Adrenal gland (tissue), 12 donors: ENCODE measurements around the gene DOCK1. TPM values are rescaled to one million over a fixed set of nuclear protein-coding genes. Genes with fewer than 3 reads are reported as not detected.

Experiments used
- DNase-seq, 7 donors: peaks; one replicate each; pipeline ENCODE4 v3.0.0-alpha.2; 2019 to 2020
- H3K27ac ChIP-seq, 5 donors: fragments of 200-600 bp; sonication (generic) in 4 of 5; 1 replicate in 3 of 5; 2 replicates in 2 of 5; pipeline versions ENCODE4 v1.5.1 to v1.8.0; 2016 to 2020; ENCODE audit warnings: mild to moderate bottlenecking in 1 of 5
- H3K27me3 ChIP-seq: fragments of 200-600 bp; 2 replicates; pipeline ENCODE4 v1.8.0; 2021
- H3K36me3 ChIP-seq, 2 donors: fragments of 200-600 bp; replicated peaks in 1 of 2; 1 replicate in 1 of 2; 2 replicates in 1 of 2; pipeline versions ENCODE4 v1.5.1 to v1.8.0; 2018 to 2022
- H3K4me1 ChIP-seq, 2 donors: fragments of 200-600 bp; replicated peaks in 1 of 2; 1 replicate in 1 of 2; 2 replicates in 1 of 2; pipeline versions ENCODE4 v1.5.1 to v1.8.0; 2018 to 2021
- H3K4me3 ChIP-seq, 4 donors: fragments of 200-600 bp; sonication (generic) in 3 of 4; one replicate each; pipeline ENCODE4 v1.5.1; 2016 to 2018
- H3K9me3 ChIP-seq, 3 donors: fragments of 200-600 bp; sonication (generic) in 1 of 3; replicated peaks in 1 of 3; 1 replicate in 2 of 3; 2 replicates in 1 of 3; pipeline versions ENCODE4 v1.5.1 to v1.8.0; 2016 to 2021
- CTCF ChIP-seq, 6 experiments: fragments of 450-650 bp in 4 of 6; fragments of 200-600 bp in 2 of 6; sonication (generic) in 1 of 6; IDR thresholded peaks; 1 replicate in 5 of 6; 2 replicates in 1 of 6; pipeline versions ENCODE4 v1.5.1 to v1.8.0; 2016 to 2021; ENCODE audit warnings: antibody characterized with exemption in 6 of 6, mild to moderate bottlenecking in 2 of 6, moderate library complexity in 1 of 6
- POLR2A ChIP-seq, 2 donors: fragments of 450-650 bp; IDR thresholded peaks; one replicate each; pipeline ENCODE4 v1.6.1; 2017; ENCODE audit warnings: antibody characterized with exemption in 2 of 2, mild to moderate bottlenecking in 2 of 2, moderate library complexity in 1 of 2
- WGBS, 4 donors: extraction: QIAGEN DNeasy Blood & Tissue Kit in 2 of 4; methylation state at CpG; one replicate each; pipeline versions ENCODE4 v1.1.5 to v1.1.7; 2013 to 2017; 5-methylcytosine and 5-hydroxymethylcytosine counted together
- intact Hi-C, 2 donors: fragments of 100-400 bp; cut with DNase I; formaldehyde crosslinking; loops; one replicate each; pipeline versions ENCODE4 v1.14.1 to v1.15.0; 2022 to 2023
- polyA plus RNA-seq, 3 donors: library from polyadenylated mRNA; stranded (reverse); fragments of 200-250 nt in 2 of 3; fragments of 350-450 nt in 1 of 3; fragmentation: Illumina TruSeq in 1 of 3; extraction: RNeasy Lipid Tissue Mini Kit (QIAGEN cat#74804) in 1 of 3; gene quantifications; one replicate each; pipeline ENCODE4 v1.2.3, GENCODE V29; 2013 to 2014
- total RNA-seq, 9 donors: library from RNA; depleted of rRNA in 4 of 9; stranded (reverse); fragments of >200 nt in 4 of 9; fragments of 120-200 nt in 1 of 9; fragmentation: NEBNext Ultra II Directional in 1 of 9; extraction: Animal tissue kit (Norgen Biotek cat#: 25700) in 1 of 9; gene quantifications; one replicate each; pipeline versions ENCODE4 v1.1.0 to v1.2.4, GENCODE V29; 2013 to 2023
- donor health status: healthy with polysubstance abuse.
- donor health status: Bipolar disorder and iron deficiency.
- donor health status: DM: yes; HTN: yes; CAD: no.
- donor health status: DM: no; HTN: no; CAD: no.
- donor health status: DM: no; HTN: no; CAD: no.
- donor health status: DM: yes; HTN: yes; CAD: no.

Gene DOCK1
- total and polyA plus RNA-seq, 12 donors: 8.1 to 30.4 (median 21.6) TPM

DNA sequence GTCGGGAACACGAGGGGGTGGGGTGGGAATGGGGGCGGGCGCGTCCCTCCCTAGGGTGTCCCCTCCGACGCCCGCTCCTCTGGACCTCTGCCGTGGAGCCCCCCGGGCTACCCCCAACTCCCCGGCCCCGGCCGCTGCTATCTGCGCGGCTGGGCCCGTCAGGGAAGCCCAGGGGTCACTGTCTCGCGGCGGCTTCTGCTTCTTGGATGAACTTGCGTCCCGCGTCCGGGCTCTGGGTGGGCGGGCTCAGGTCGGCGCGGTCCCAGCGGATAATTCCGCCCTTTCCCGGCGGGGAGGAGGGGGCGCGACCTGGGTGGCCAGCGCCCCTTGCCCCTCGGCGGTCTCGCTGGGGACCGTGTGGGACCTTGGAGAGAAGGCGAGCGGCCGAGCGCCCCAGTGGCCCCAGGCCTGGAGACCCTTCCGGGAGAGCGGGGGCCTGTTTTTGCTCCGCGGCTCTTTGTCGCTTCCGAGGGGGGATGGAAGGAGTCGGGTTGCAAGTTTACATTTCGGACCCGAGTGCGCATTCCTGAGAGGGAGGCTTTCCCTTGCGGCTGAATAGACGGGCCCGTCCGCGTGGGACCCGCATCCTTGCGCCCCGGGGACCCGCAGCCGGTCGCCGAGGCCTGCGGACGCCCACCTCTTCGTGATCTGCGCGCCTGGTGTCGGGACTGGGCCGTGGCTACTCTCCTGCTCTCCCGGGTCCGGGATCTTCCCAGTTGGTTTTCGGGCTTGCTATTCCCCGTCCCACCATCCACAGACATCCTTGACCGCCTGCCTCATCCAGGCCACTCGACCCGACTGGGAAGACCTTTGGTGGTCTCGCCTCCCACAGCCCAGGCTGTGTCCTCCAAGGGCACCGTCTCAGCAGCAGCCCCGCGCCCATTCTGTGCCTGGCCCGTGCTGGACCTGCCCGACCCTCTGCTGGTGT lies 812 bp downstream of the DOCK1 start:
- H3K4me1 ChIP-seq: peaks cover 0 to 7% of the 10 kb centered on the region in 2 donors
- intact Hi-C loops: no loop called here
- peak in 3 of 7 donors; percentile 32 to 39 (median 36) for DNase-seq
- peak overlapping the region in 2 of 4 donors; percentile 44 to 98 for H3K4me3 ChIP-seq
- no peaks in the 10 kb centered on the region for H3K36me3 ChIP-seq
- no peaks in the 10 kb centered on the region for H3K27me3 ChIP-seq
- H3K27ac ChIP-seq: peak overlapping the region in 2 of 5 donors; percentile 59 to 90
- no peak for TF ChIP-seq POLR2A (IDR thresholded peaks at IDR 0.05)
- TF ChIP-seq CTCF (IDR thresholded peaks at IDR 0.05): no peak
- 20 to 71% (median 34%) methylated on average over 15 to 84 of the region's 84 CpGs for WGBS, 4 donors
- H3K9me3 ChIP-seq: no peaks in the 10 kb centered on the region

- intact Hi-C loops: no loop called here
- DNase-seq: no peak
- TF ChIP-seq CTCF (IDR thresholded peaks at IDR 0.05) (no peak), POLR2A (IDR thresholded peaks at IDR 0.05) (no peak)
- Histone ChIP-seq H3K9me3 (no peaks in the 10 kb centered on the region), H3K4me3 (peak overlapping the region in 1 of 4 donors; percentile 98), H3K27me3 (no peaks in the 10 kb centered on the region), H3K36me3 (no peaks in the 10 kb centered on the region), H3K27ac (peak overlapping the region in 1 of 5 donors; percentile 90), H3K4me1 (peaks cover 0 to 7% of the 10 kb centered on the region in 2 donors)
- WGBS, 4 donors: 88 to 96% (median 93%) methylated on average over 13 to 14 of the region's 14 CpGs
Measured at GRCh38 chr10:126906704-126907422, 1.6 kb downstream of the DOCK1 start.

GRCh38 chr10:126907423-126907970 lies 2.3 kb downstream of the DOCK1 start:
- DNase-seq: no peak
- 94 to 97% (median 96%) methylated on average over 8 to 9 of the region's 9 CpGs for WGBS, 4 donors
- intact Hi-C loops: no loop called here

More at GRCh38 chr10:126907423-126907970, 2.3 kb downstream of the DOCK1 start:
- H3K4me3 ChIP-seq: no peak overlapping the region
- no peaks in the 10 kb centered on the region for H3K27me3 ChIP-seq
- no peaks in the 10 kb centered on the region for H3K36me3 ChIP-seq
- peaks cover 0 to 7% of the 10 kb centered on the region in 2 donors for H3K4me1 ChIP-seq
- H3K27ac ChIP-seq: no peak overlapping the region
- H3K9me3 ChIP-seq: no peaks in the 10 kb centered on the region
- TF ChIP-seq CTCF (IDR thresholded peaks at IDR 0.05) (no peak), POLR2A (IDR thresholded peaks at IDR 0.05) (no peak)
